Hepatocyte (in vitro differentiated cells): Measurements from ENCODE around the gene TRPC4AP.

Experiments
- CTCF ChIP-seq: fragments of 200-600 bp; sonication (generic); IDR thresholded peaks from 2 replicates; pipeline ENCODE4 v1.5.1; 2016; ENCODE audit warnings: antibody characterized with exemption, mild to moderate bottlenecking; ENCODE audit not compliant: poor library complexity
- EZH2 ChIP-seq: fragments of 200-600 bp; sonication (generic); IDR thresholded peaks from 2 replicates; pipeline ENCODE4 v1.6.1; 2016; ENCODE audit warnings: antibody characterized with exemption, mild to moderate bottlenecking, borderline replicate concordance

GRCh38 chr20:35135867-35136586, 43.4 kb upstream of the TRPC4AP start:
- TF ChIP-seq CTCF (no peak), EZH2 (no peak)
